Measurements from ENCODE around the gene VMO1. TPM values are rescaled to one million over a fixed set of nuclear protein-coding genes. Genes with fewer than 3 reads are reported as not detected.

The VMO1 gene
- total RNA-seq, 1 donor from 2014 or later: 0.75 TPM

- Histone ChIP-seq H3K4me2 (ENCODE audit: low read length) (no peak overlapping the region), H3K4me1 (ENCODE audit: insufficient read depth, low read length) (peaks cover 12% of the 10 kb centered on the region), H3K79me2 (ENCODE audit: insufficient read depth, low read length) (no peaks in the 10 kb centered on the region), H3K4me3 (ENCODE audit: insufficient read depth, low read depth, low read length) (no peak overlapping the region), H3K9me3 (ENCODE audit: insufficient read depth, low read depth, low read length) (no peaks in the 10 kb centered on the region), H4K20me1 (ENCODE audit: insufficient read depth, low read length) (no peaks in the 10 kb centered on the region), H3K27me3 (ENCODE audit: insufficient read depth, low read length) (peaks cover 27% of the 10 kb centered on the region), H3K9ac (ENCODE audit: low read length) (no peak overlapping the region), H3K27ac (ENCODE audit: low read depth, low read length) (no peak overlapping the region), H3K36me3 (ENCODE audit: insufficient read depth, low read length) (no peaks in the 10 kb centered on the region), H2AFZ (ENCODE audit: low read depth, low read length) (no peak overlapping the region)
- DNase-seq (ENCODE audit: low read depth) (no peak), FAIRE-seq (no peak)
- no peaks in the 10 kb centered on the region for H3K9me3 Mint-ChIP-seq (ENCODE audit: unreplicated experiment)
- H3K36me3 Mint-ChIP-seq (ENCODE audit: low read depth, unreplicated experiment): peaks cover 9% of the 10 kb centered on the region
- H3K4me3 Mint-ChIP-seq (ENCODE audit: unreplicated experiment): peak overlapping the region; percentile 42
- TF ChIP-seq EZH2 (IDR thresholded peaks at IDR 0.05; ENCODE audit: insufficient read depth, low read length): no peak
- TF ChIP-seq, protein P1, sequence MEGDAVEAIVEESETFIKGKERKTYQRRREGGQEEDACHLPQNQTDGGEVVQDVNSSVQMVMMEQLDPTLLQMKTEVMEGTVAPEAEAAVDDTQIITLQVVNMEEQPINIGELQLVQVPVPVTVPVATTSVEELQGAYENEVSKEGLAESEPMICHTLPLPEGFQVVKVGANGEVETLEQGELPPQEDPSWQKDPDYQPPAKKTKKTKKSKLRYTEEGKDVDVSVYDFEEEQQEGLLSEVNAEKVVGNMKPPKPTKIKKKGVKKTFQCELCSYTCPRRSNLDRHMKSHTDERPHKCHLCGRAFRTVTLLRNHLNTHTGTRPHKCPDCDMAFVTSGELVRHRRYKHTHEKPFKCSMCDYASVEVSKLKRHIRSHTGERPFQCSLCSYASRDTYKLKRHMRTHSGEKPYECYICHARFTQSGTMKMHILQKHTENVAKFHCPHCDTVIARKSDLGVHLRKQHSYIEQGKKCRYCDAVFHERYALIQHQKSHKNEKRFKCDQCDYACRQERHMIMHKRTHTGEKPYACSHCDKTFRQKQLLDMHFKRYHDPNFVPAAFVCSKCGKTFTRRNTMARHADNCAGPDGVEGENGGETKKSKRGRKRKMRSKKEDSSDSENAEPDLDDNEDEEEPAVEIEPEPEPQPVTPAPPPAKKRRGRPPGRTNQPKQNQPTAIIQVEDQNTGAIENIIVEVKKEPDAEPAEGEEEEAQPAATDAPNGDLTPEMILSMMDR (IDR thresholded peaks at IDR 0.05; ENCODE audit: insufficient read depth, low read depth, low read length): no peak
- peaks cover 23% of the 10 kb centered on the region for H3K27me3 Mint-ChIP-seq (ENCODE audit: low read depth, unreplicated experiment)
- H3K4me1 Mint-ChIP-seq (ENCODE audit: low read depth, unreplicated experiment): no peaks in the 10 kb centered on the region
- no peak overlapping the region for H3K27ac Mint-ChIP-seq (ENCODE audit: unreplicated experiment)
Measured at GRCh38 chr17:4735876-4736651, 50.1 kb downstream of the VMO1 start.

Other genes with a start within 250 kb of the VMO1 start
- gene MYBBP1A, start 231.0 kb downstream of the VMO1 start, total RNA-seq: 70.0 and 71.1 TPM in 2 replicates
- not detected in 2 replicates for gene GGT6, start 225.8 kb downstream of the VMO1 start, total RNA-seq
- gene SMTNL2, start 201.8 kb downstream of the VMO1 start, total RNA-seq: 0.18 and 0.26 TPM in 2 replicates
- 0.07 TPM in 1 of 2 replicates, not detected in the other for gene ALOX15, start 144.7 kb downstream of the VMO1 start, total RNA-seq
- gene PELP1, start 82.2 kb downstream of the VMO1 start, total RNA-seq: 51.6 and 52.7 TPM in 2 replicates
- 6.3 and 10.3 TPM in 2 replicates for gene ARRB2, start 75.7 kb downstream of the VMO1 start, total RNA-seq
- 8.5 and 9.9 TPM in 2 replicates for gene MED11, start 54.9 kb downstream of the VMO1 start, total RNA-seq
- gene ZMYND15, start 46.5 kb downstream of the VMO1 start, total RNA-seq: 0.09 and 0.12 TPM in 2 replicates
- 2.2 and 3.2 TPM in 2 replicates for gene CXCL16, start 46.4 kb downstream of the VMO1 start, total RNA-seq
- gene TM4SF5, start 14.5 kb downstream of the VMO1 start, total RNA-seq: not detected in 2 replicates
- gene GLTPD2, start 2.6 kb upstream of the VMO1 start, total RNA-seq: not detected in 2 replicates
- 154 and 161 TPM in 2 replicates for gene PSMB6, start 9.8 kb upstream of the VMO1 start, total RNA-seq
- 21.4 and 29.3 TPM in 2 replicates for gene PLD2, start 20.8 kb upstream of the VMO1 start, total RNA-seq
- 51.3 and 63.2 TPM in 2 replicates for gene MINK1, start 47.0 kb upstream of the VMO1 start, total RNA-seq
- gene C17orf107, start 113.2 kb upstream of the VMO1 start, total RNA-seq: 2.2 and 3.9 TPM in 2 replicates
- 0.20 and 0.43 TPM in 2 replicates for gene CHRNE, start 116.7 kb upstream of the VMO1 start, total RNA-seq
- gene GP1BA, start 145.9 kb upstream of the VMO1 start, total RNA-seq: 0.09 TPM in 1 of 2 replicates, not detected in the other
- 36.8 and 43.0 TPM in 2 replicates for gene SLC25A11, start 153.7 kb upstream of the VMO1 start, total RNA-seq
- gene RNF167, start 153.9 kb upstream of the VMO1 start, total RNA-seq: 88.0 and 89.7 TPM in 2 replicates
- 1,246 and 1,346 TPM in 2 replicates for gene PFN1, start 162.2 kb upstream of the VMO1 start, total RNA-seq
- 12.7 and 20.4 TPM in 2 replicates for gene ENO3, start 164.8 kb upstream of the VMO1 start, total RNA-seq
- 57.2 and 60.9 TPM in 2 replicates for gene SPAG7, start 181.5 kb upstream of the VMO1 start, total RNA-seq
- gene CAMTA2, start 201.3 kb upstream of the VMO1 start, total RNA-seq: 43.1 and 44.3 TPM in 2 replicates
- 0.82 and 1.7 TPM in 2 replicates for gene INCA1, start 211.2 kb upstream of the VMO1 start, total RNA-seq
- 94.8 and 109 TPM in 2 replicates for gene KIF1C, start 211.6 kb upstream of the VMO1 start, total RNA-seq
- not detected in 2 replicates for gene SLC52A1, start 249.1 kb upstream of the VMO1 start, total RNA-seq